DND-41 (cell line): ENCODE measurements around the gene DDX18.

Experiments used
- ATAC-seq: fragments of 200-7000 bp; cut with Tn5 transposase; 3 replicates; pipeline ENCODE4 v1.9.1; 2021; ENCODE audit warnings: low read depth; ENCODE audit not compliant: insufficient read depth
- DNase-seq: peaks from one replicate; pipeline ENCODE4 v3.0.0-alpha.2; 2020
- H2AFZ ChIP-seq: 2 replicates; pipeline ENCODE4 v1.6.0; 2012; ENCODE audit warnings: low read depth, low read length
- H3K27ac ChIP-seq: 2 replicates; pipeline ENCODE4 v1.5.1; 2012; ENCODE audit warnings: low read length, inconsistent platforms
- H3K27me3 ChIP-seq: fragments of 200-600 bp; sonication (generic); 2 replicates; pipeline ENCODE4 v1.6.0; 2012; ENCODE audit warnings: low read length, mild to moderate bottlenecking, inconsistent platforms; ENCODE audit not compliant: insufficient read depth, poor library complexity
- H3K36me3 ChIP-seq: 2 replicates; pipeline ENCODE4 v1.5.1; 2012; ENCODE audit warnings: low read length, inconsistent platforms; ENCODE audit not compliant: insufficient read depth
- H3K4me1 ChIP-seq: 2 replicates; pipeline ENCODE4 v1.5.1; 2012; ENCODE audit warnings: mild to moderate bottlenecking, low read length; ENCODE audit not compliant: insufficient read depth
- H3K4me2 ChIP-seq: 2 replicates; pipeline ENCODE4 v1.6.0; 2012; ENCODE audit warnings: mild to moderate bottlenecking, moderate library complexity, low read length, inconsistent platforms; ENCODE audit not compliant: insufficient read depth
- H3K4me3 ChIP-seq, 2 experiments: fragments of 200-600 bp in 1 of 2; shearing (Covaris generic) in 1 of 2; 2 replicates each; pipeline ENCODE4 v1.5.1; 2012 to 2016; ENCODE audit warnings: inconsistent platforms in 2 of 2, low read length in 2 of 2, mild to moderate bottlenecking in 2 of 2, low read depth in 1 of 2, moderate library complexity in 1 of 2
- H3K79me2 ChIP-seq: 2 replicates; pipeline ENCODE4 v1.6.0; 2012; ENCODE audit warnings: low read length, inconsistent platforms; ENCODE audit not compliant: insufficient read depth
- H3K9ac ChIP-seq: 2 replicates; pipeline ENCODE4 v1.6.0; 2012; ENCODE audit warnings: low read depth, mild to moderate bottlenecking, inconsistent platforms, low read length, moderate library complexity
- H3K9me3 ChIP-seq: 2 replicates; pipeline ENCODE4 v1.5.1; 2012; ENCODE audit warnings: low read length, moderate library complexity, mild to moderate bottlenecking, inconsistent platforms; ENCODE audit not compliant: insufficient read depth, severe bottlenecking
- H4K20me1 ChIP-seq: 2 replicates; pipeline ENCODE4 v1.6.0; 2012; ENCODE audit warnings: low read length; ENCODE audit not compliant: insufficient read depth
- CTCF ChIP-seq: IDR thresholded peaks from 2 replicates; pipeline ENCODE4 v1.5.1; 2012; ENCODE audit warnings: borderline replicate concordance, low read length, moderate library complexity, mild to moderate bottlenecking; ENCODE audit not compliant: poor library complexity, severe bottlenecking; ENCODE audit errors: extremely low read depth
- EZH2 ChIP-seq: IDR thresholded peaks from 3 replicates; pipeline ENCODE4 v1.6.1; 2012; ENCODE audit warnings: borderline replicate concordance, low read depth, mild to moderate bottlenecking, moderate library complexity, low read length, inconsistent platforms; ENCODE audit not compliant: severe bottlenecking

Gene DDX18

GRCh38 chr2:117850461-117850860 lies 36.0 kb downstream of the DDX18 start:
- no peak for DNase-seq
- Histone ChIP-seq H2AFZ (no peak overlapping the region), H3K4me1 (no peaks in the 10 kb centered on the region), H3K27ac (no peak overlapping the region), H3K79me2 (no peaks in the 10 kb centered on the region), H3K27me3 (peaks cover 15% of the 10 kb centered on the region), H3K4me2 (no peak overlapping the region), H3K9me3 (no peaks in the 10 kb centered on the region), H4K20me1 (no peaks in the 10 kb centered on the region), H3K36me3 (no peaks in the 10 kb centered on the region), H3K4me3 (no peak overlapping the region), H3K9ac (no peak overlapping the region)
- no peak for ATAC-seq
- TF ChIP-seq EZH2 (no peak), CTCF (no peak)

GRCh38 chr2:117851969-117852368 lies 37.5 kb downstream of the DDX18 start:
- ATAC-seq (no peak), DNase-seq (no peak)
- H3K27ac ChIP-seq: no peak overlapping the region
- H3K4me3 ChIP-seq: no peak overlapping the region
- no peak overlapping the region for H2AFZ ChIP-seq
- no peak overlapping the region for H3K9ac ChIP-seq
- H3K9me3 ChIP-seq: no peaks in the 10 kb centered on the region
- H4K20me1 ChIP-seq: no peaks in the 10 kb centered on the region
- no peak overlapping the region for H3K4me2 ChIP-seq
- H3K4me1 ChIP-seq: no peaks in the 10 kb centered on the region
- H3K27me3 ChIP-seq: peaks cover 15% of the 10 kb centered on the region
- H3K36me3 ChIP-seq: no peaks in the 10 kb centered on the region
- TF ChIP-seq EZH2 (no peak), CTCF (no peak)
- no peaks in the 10 kb centered on the region for H3K79me2 ChIP-seq

- Histone ChIP-seq H4K20me1 (no peaks in the 10 kb centered on the region), H3K9me3 (no peaks in the 10 kb centered on the region), H3K27ac (no peak overlapping the region), H2AFZ (no peak overlapping the region), H3K27me3 (peaks cover 15% of the 10 kb centered on the region), H3K9ac (no peak overlapping the region), H3K36me3 (no peaks in the 10 kb centered on the region), H3K4me2 (no peak overlapping the region), H3K79me2 (no peaks in the 10 kb centered on the region), H3K4me3 (no peak overlapping the region), H3K4me1 (no peaks in the 10 kb centered on the region)
- DNase-seq (no peak), ATAC-seq (no peak)
- no peak for TF ChIP-seq CTCF
- no peak for TF ChIP-seq EZH2
Measured at GRCh38 chr2:117853316-117853715, 38.8 kb downstream of the DDX18 start.

- no peaks in the 10 kb centered on the region for H3K4me1 ChIP-seq
- DNase-seq (no peak), ATAC-seq (no peak)
- no peaks in the 10 kb centered on the region for H4K20me1 ChIP-seq
- no peak for TF ChIP-seq EZH2
- no peak for TF ChIP-seq CTCF
- H3K4me3 ChIP-seq: no peak overlapping the region
- no peaks in the 10 kb centered on the region for H3K79me2 ChIP-seq
- H3K27ac ChIP-seq: no peak overlapping the region
- no peak overlapping the region for H2AFZ ChIP-seq
- H3K36me3 ChIP-seq: no peaks in the 10 kb centered on the region
- no peak overlapping the region for H3K4me2 ChIP-seq
- H3K27me3 ChIP-seq: peaks cover 15% of the 10 kb centered on the region
- no peaks in the 10 kb centered on the region for H3K9me3 ChIP-seq
- H3K9ac ChIP-seq: no peak overlapping the region
Measured at GRCh38 chr2:117853873-117854272, 39.4 kb downstream of the DDX18 start.
